Measurements from ENCODE around the gene TTC7B.
A peak's percentile ranks its signal among the peaks of the same experiment; 100 is the strongest.

Gene TTC7B

GRCh38 chr14:90773196-90773486 lies 43.1 kb downstream of the TTC7B start:
- FAIRE-seq = no peak

- FAIRE-seq = no peak
Observed at GRCh38 chr14:90767899-90768298, 48.3 kb downstream of the TTC7B start.

GRCh38 chr14:90760591-90761316 lies 55.5 kb downstream of the TTC7B start:
- no peak for FAIRE-seq

GRCh38 chr14:90760078-90760444 lies 56.2 kb downstream of the TTC7B start:
- FAIRE-seq = no peak

GRCh38 chr14:90759370-90760077 lies 56.7 kb downstream of the TTC7B start:
- no peak for FAIRE-seq

GRCh38 chr14:90758959-90759358 lies 57.3 kb downstream of the TTC7B start:
- no peak for FAIRE-seq

- no peak for FAIRE-seq
Observed at GRCh38 chr14:90758028-90758889, 58.0 kb downstream of the TTC7B start.

- no peak for FAIRE-seq
Observed at GRCh38 chr14:90757452-90757851, 58.8 kb downstream of the TTC7B start.

GRCh38 chr14:90756755-90757345 lies 59.4 kb downstream of the TTC7B start:
- FAIRE-seq = no peak

- no peak for FAIRE-seq
Observed at GRCh38 chr14:90755661-90756304, 60.4 kb downstream of the TTC7B start.

GRCh38 chr14:90753456-90754005 lies 62.7 kb downstream of the TTC7B start:
- no peak for FAIRE-seq

GRCh38 chr14:90750701-90751100 lies 65.5 kb downstream of the TTC7B start:
- no peak for FAIRE-seq

- FAIRE-seq = no peak
Observed at GRCh38 chr14:90750191-90750590, 66.0 kb downstream of the TTC7B start.

- peak; percentile 67 for FAIRE-seq
Observed at GRCh38 chr14:90747909-90748308, 68.3 kb downstream of the TTC7B start.

GRCh38 chr14:90743826-90744225 lies 72.4 kb downstream of the TTC7B start:
- FAIRE-seq = no peak

GRCh38 chr14:90743425-90743824 lies 72.8 kb downstream of the TTC7B start:
- FAIRE-seq = no peak

- FAIRE-seq = no peak
Observed at GRCh38 chr14:90742729-90743128, 73.5 kb downstream of the TTC7B start.

- no peak for FAIRE-seq
Observed at GRCh38 chr14:90742252-90742651, 74.0 kb downstream of the TTC7B start.

- FAIRE-seq = no peak
Observed at GRCh38 chr14:90741682-90741946, 74.6 kb downstream of the TTC7B start.

GRCh38 chr14:90740946-90741681 lies 75.1 kb downstream of the TTC7B start:
- no peak for FAIRE-seq

GRCh38 chr14:90740081-90740480 lies 76.1 kb downstream of the TTC7B start:
- no peak for FAIRE-seq
